ENCODE measurements around the gene MAGEA8.
"Not testable (repeated sequence)": the region's sequence is repeated elsewhere in the genome, so short reads cannot be mapped to it uniquely, and the experiment has no call there.

Gene MAGEA8

DNA sequence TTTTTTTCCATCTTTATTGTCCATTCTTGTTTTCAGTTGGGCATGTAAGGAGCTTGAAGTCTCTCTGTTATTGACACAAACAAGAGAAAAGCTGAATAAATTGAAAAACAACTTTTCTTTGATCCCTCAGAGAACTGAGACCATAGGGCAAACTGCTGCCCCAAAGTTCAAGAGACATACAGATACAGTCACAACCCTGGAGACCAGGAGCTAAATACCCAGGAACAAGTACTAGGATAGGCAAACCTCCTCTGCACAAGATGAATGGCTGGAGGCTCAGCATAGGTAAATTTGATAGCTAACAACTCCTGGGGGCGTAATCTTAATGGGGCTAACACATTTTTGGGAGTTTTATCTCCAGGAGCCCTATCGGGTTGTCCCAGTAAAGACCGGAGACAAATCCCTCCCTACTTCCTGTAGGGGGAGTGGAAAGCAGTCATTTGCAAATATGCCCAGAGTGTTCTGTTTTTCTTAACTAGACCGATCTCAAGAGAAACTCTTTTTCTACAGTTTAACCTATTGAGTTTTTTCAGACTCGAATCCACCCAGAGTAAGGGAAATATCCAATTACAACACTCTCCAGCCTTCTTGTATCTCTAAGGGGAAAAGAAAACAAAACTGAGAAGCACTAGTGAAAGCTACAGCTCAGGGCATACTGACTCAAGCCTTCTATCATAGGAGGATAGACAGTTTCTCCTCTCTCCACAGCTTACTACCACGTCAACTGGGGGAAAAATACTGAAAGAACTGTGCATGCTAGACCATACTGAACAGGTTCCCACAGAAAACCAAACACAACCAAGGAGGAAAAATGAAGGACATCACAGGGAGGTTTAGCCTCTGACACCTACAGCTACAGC, 23.1 kb downstream of the MAGEA8 start:
- DNase-seq (ENCODE audit: low read depth in 1 of 2, low spot score in 1 of 2) = no peak

- DNase-seq (ENCODE audit: low read depth in 1 of 2, low spot score in 1 of 2) = no peak
Measured at GRCh38 chrX:149908308-149908707, 27.3 kb downstream of the MAGEA8 start.

GRCh38 chrX:149908727-149909126, 27.7 kb downstream of the MAGEA8 start:
- DNase-seq (ENCODE audit: low read depth in 1 of 2, low spot score in 1 of 2) = no peak

GRCh38 chrX:149909324-149910177, 28.6 kb downstream of the MAGEA8 start:
- DNase-seq (ENCODE audit: low read depth in 1 of 2, low spot score in 1 of 2) = no peak

- DNase-seq (ENCODE audit: low read depth in 1 of 2, low spot score in 1 of 2) = no peak
Measured at GRCh38 chrX:149910178-149910695, 29.3 kb downstream of the MAGEA8 start.

GRCh38 chrX:149916745-149917392, 35.9 kb downstream of the MAGEA8 start:
- DNase-seq (ENCODE audit: low read depth in 1 of 2, low spot score in 1 of 2) = no peak

DNA sequence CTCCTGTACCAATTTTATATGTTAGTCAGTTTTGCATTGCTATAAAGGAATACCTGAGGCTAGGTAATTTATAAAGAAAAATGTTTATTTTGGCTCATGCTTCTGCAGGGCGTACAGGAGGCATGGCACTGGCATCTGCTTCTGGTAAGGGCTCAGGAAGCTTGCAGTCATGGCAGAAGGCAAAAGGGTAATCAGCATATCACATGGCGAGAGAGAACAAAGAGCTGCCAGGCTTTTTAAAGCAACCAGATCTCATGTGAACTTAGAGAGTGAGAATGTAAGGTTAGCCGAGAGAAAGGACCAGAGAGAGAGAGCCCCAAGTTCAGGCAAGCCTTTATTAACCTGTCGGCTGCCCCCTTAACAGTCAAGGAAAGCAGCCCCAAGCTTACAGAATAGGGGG, 42.9 kb downstream of the MAGEA8 start:
- DNase-seq (ENCODE audit: low read depth in 1 of 2, low spot score in 1 of 2) = not testable (repeated sequence)

DNA sequence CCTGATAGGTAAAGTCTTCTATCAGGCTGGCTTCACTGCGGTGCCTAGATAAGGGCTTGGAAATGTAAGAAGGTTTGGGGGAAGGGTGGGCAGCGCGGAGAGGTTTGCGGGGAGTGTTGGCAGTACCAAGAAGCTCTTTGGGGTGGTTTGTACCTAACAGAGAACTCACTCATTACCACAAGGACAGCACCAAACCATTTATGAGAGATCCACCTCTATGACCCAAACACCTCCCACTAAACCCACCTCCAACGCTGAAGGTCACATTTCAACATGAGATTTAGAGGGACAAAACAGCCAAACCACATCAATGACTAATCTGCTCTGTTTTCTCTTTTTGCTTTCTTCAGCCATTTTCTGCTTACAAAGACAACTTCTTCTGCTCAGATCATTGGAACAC, 43.5 kb downstream of the MAGEA8 start:
- not testable (repeated sequence) for DNase-seq (ENCODE audit: low read depth in 1 of 2, low spot score in 1 of 2)

DNA sequence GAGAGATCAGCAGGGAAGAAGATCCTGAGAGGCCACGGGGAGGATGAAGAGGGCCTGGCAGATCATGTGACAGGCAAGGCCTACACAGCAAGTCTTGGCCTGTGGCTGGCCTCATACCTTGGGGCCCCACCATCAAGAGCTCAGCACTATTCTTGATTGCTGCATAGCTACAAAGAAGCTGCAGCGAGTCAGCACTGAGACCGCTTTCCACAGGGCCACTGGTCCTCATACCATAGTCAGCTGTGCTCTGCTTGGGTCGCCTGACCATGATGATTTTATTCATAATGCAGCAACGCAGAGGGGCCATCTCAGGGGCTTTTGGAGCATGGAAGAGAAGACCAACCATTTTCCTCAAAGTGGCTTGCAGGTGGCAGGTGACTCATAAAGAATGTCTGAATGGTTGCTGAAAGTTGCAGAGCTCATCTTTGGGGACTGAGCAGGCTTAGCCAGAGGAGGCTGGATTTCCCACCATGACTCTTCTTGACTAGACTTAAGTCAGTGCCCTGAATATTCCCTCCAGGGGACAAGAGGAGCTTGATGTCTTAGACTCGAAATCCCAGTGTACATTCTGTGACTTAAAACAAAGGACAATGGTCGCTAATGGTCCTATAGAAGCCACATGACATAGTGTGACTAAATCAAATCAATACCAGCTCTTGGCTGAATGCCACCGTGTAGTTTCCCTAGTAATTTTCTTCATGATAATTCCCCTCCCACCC, 46.4 kb downstream of the MAGEA8 start:
- DNase-seq (ENCODE audit: low read depth in 1 of 2, low spot score in 1 of 2) = not testable (repeated sequence)

DNA sequence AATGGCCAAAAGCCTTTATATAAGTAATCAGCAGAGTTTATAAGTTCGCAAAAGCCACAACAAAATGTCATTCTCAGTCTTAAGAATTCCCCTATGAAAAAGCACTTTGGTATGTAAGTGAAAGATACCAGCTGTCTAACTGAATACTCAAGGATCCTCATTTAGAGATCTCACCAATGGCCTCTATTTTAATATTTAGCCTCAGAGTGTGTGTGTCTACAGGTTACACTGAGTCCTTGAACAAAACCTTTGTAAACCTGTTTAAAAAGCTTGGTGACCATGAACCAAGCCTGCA, 46.9 kb downstream of the MAGEA8 start:
- DNase-seq (ENCODE audit: low read depth in 1 of 2, low spot score in 1 of 2) = not testable (repeated sequence)

- not testable (repeated sequence) for DNase-seq (ENCODE audit: low read depth in 1 of 2, low spot score in 1 of 2)
Measured at GRCh38 chrX:149928635-149929034, 47.7 kb downstream of the MAGEA8 start.

DNA sequence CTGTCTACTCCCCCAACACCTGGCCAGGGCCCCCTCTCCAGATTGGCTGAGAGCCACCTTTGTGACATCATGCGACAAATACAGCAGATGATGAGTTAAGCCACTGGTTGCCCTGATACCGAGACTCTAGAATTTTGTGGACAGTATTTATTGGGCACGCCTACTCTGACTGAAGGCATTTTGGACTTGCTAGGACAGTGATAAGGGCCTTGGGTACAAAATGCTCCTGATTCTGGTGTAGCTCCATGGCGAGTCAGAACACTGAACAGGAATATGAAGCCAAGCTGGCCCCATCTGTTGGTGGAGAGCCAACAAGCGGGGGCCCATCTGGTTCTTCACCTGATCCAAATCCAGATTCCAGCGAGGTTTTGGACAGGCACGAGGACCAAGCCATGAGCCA, 48.4 kb downstream of the MAGEA8 start, which contains the start of gene HSFX4:
TSS of gene HSFX4 (plus strand) at position 174 of the 400 bp plus-strand sequence. CDS start at position 246, 72 bp downstream.
- not testable (repeated sequence) for DNase-seq (ENCODE audit: low read depth in 1 of 2, low spot score in 1 of 2)

GRCh38 chrX:149931355-149931754, 50.4 kb downstream of the MAGEA8 start:
- DNase-seq (ENCODE audit: low read depth in 1 of 2, low spot score in 1 of 2) = not testable (repeated sequence)

- DNase-seq (ENCODE audit: low read depth in 1 of 2, low spot score in 1 of 2) = not testable (repeated sequence)
Measured at GRCh38 chrX:149932150-149932549, 51.2 kb downstream of the MAGEA8 start.

GRCh38 chrX:149932970-149933369, 52.0 kb downstream of the MAGEA8 start:
- not testable (repeated sequence) for DNase-seq (ENCODE audit: low read depth in 1 of 2, low spot score in 1 of 2)

DNA sequence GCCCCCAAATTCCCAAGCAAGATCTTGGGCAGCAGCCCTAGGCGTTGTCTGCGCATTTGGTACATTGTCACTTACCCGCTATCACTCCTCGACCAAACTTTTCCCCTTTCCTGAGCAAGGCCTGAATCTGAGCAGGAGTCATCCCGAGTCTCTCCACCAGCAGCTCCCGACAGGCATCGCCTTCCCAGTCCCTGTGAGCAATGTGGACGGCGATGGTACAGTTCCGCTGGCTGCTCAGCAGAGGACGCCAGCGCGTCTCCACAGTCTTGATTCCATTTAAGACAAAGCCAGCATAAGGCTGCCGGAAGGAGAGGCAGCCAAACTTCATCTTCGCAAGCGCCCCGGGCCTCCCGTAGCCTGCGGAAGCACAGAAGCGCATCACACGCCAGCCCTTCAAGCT, 52.6 kb downstream of the MAGEA8 start:
- DNase-seq (ENCODE audit: low read depth in 1 of 2, low spot score in 1 of 2) = not testable (repeated sequence)
